DND-41 (cell line): ENCODE measurements around the gene ASPM.

Experiments used
- EZH2 ChIP-seq: IDR thresholded peaks from 3 replicates; pipeline ENCODE4 v1.6.1; 2012; ENCODE audit warnings: borderline replicate concordance, low read depth, mild to moderate bottlenecking, moderate library complexity, low read length, inconsistent platforms; ENCODE audit not compliant: severe bottlenecking
- TF ChIP-seq, protein P1 (sequence below): IDR thresholded peaks from 2 replicates; pipeline ENCODE4 v1.5.1; 2012; ENCODE audit warnings: borderline replicate concordance, low read length, moderate library complexity, mild to moderate bottlenecking; ENCODE audit not compliant: poor library complexity, severe bottlenecking; ENCODE audit errors: extremely low read depth

GRCh38 chr1:197130677-197131304 lies 15.7 kb downstream of the ASPM start:
- TF ChIP-seq, protein P1, sequence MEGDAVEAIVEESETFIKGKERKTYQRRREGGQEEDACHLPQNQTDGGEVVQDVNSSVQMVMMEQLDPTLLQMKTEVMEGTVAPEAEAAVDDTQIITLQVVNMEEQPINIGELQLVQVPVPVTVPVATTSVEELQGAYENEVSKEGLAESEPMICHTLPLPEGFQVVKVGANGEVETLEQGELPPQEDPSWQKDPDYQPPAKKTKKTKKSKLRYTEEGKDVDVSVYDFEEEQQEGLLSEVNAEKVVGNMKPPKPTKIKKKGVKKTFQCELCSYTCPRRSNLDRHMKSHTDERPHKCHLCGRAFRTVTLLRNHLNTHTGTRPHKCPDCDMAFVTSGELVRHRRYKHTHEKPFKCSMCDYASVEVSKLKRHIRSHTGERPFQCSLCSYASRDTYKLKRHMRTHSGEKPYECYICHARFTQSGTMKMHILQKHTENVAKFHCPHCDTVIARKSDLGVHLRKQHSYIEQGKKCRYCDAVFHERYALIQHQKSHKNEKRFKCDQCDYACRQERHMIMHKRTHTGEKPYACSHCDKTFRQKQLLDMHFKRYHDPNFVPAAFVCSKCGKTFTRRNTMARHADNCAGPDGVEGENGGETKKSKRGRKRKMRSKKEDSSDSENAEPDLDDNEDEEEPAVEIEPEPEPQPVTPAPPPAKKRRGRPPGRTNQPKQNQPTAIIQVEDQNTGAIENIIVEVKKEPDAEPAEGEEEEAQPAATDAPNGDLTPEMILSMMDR = no peak
- TF ChIP-seq EZH2 = no peak
